Body of pancreas (tissue), 4 donors: ENCODE results near the gene PRAMEF1. TPM values are rescaled to one million over a fixed set of nuclear protein-coding genes. Genes with fewer than 3 reads are reported as not detected.
"Not testable (repeated sequence)": the region's sequence is repeated elsewhere in the genome, so short reads cannot be mapped to it uniquely, and the experiment has no call there.

Experiments used
- ATAC-seq: fragments of 150-250 bp; one replicate; pipeline ENCODE4 v1.9.1; 2016
- DNase-seq, 4 donors: peaks; one replicate each; pipeline ENCODE4 v3.0.0-alpha.2; 2019
- H3K27ac ChIP-seq, 4 donors: fragments of 200-600 bp; sonication (generic); 1 replicate in 3 of 4; 2 replicates in 1 of 4; pipeline versions ENCODE4 v1.5.1 to v1.6.1; 2016 to 2019; ENCODE audit warnings: mild to moderate bottlenecking in 1 of 4, mixed read lengths in 1 of 4, moderate library complexity in 1 of 4
- H3K27me3 ChIP-seq, 2 donors: fragments of 200-600 bp; sonication (generic); one replicate each; pipeline ENCODE4 v1.6.0; 2016; ENCODE audit warnings: mild to moderate bottlenecking in 1 of 2
- H3K36me3 ChIP-seq, 2 donors: fragments of 200-600 bp; sonication (generic); replicated peaks in 1 of 2; 2 replicates each; pipeline ENCODE4 v1.5.1; 2016; ENCODE audit warnings: low read depth in 2 of 2; ENCODE audit not compliant: insufficient read depth in 1 of 2
- H3K4me1 ChIP-seq: fragments of 200-600 bp; sonication (generic); one replicate; pipeline ENCODE4 v1.6.0; 2016
- H3K4me3 ChIP-seq, 2 donors: fragments of 200-600 bp; sonication (generic); 1 replicate in 1 of 2; 2 replicates in 1 of 2; pipeline ENCODE4 v1.5.1; 2016 to 2019
- H3K9me3 ChIP-seq, 3 donors: fragments of 200-600 bp; sonication (generic); 1 replicate in 2 of 3; 2 replicates in 1 of 3; pipeline ENCODE4 v1.5.1; 2016
- POLR2A ChIP-seq, 3 donors: fragments of 450-650 bp; IDR thresholded peaks; one replicate each; pipeline ENCODE4 v1.6.1; 2016; ENCODE audit warnings: antibody characterized with exemption in 3 of 3, mild to moderate bottlenecking in 2 of 3
- WGBS, 2 donors: methylation state at CpG; one replicate each; pipeline ENCODE4 v1.1.5; 2017; 5-methylcytosine and 5-hydroxymethylcytosine counted together
- intact Hi-C: fragments of 100-400 bp; cut with DNase I; formaldehyde crosslinking; loops from one replicate; pipeline ENCODE4 v1.15.1; 2023
- total RNA-seq, 2 donors: library from RNA; depleted of rRNA; stranded (reverse); fragments of >200 nt; gene quantifications; one replicate each; pipeline ENCODE4 v1.1.0, GENCODE V29; 2016
- TF ChIP-seq, protein P1 (sequence below), 7 experiments: fragments of 450-650 bp in 4 of 7; fragments of 200-600 bp in 3 of 7; sonication (generic) in 3 of 7; IDR thresholded peaks; one replicate each; pipeline ENCODE4 v1.5.1; 2016 to 2019; ENCODE audit warnings: antibody characterized with exemption in 7 of 7

The PRAMEF1 gene, protein sequence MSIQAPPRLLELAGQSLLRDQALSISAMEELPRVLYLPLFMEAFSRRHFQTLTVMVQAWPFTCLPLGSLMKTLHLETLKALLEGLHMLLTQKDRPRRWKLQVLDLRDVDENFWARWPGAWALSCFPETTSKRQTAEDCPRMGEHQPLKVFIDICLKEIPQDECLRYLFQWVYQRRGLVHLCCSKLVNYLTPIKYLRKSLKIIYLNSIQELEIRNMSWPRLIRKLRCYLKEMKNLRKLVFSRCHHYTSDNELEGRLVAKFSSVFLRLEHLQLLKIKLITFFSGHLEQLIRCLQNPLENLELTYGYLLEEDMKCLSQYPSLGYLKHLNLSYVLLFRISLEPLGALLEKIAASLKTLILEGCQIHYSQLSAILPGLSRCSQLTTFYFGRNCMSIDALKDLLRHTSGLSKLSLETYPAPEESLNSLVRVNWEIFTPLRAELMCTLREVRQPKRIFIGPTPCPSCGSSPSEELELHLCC
- total RNA-seq: not detected

DNA sequence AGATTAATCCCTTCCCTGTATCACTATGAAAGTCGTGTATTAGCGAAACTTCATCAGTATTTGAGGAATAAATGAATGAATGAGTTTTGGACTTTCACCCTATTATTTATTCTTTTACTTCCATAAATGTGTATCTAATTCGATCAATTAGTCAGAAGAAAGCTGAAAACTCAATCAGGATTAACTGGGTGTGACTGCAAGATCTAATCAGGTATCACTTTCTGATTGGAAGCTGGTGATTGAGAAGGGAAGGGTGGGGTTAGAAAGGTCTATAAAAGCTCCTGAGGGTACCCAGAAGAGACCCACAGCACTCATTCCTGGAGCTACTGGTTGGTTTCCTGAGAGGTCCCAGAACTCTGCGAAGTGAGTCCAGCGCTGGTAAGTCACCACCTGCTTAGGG, at the start of gene PRAMEF1:
PRAMEF1 (plus strand) TSS at position 301 of the 400 bp plus-strand sequence. CDS start 1,831 bp downstream, outside the sequence.
- DNase-seq, H3K36me3 ChIP-seq, H3K4me1 ChIP-seq, intact Hi-C loops, H3K9me3 ChIP-seq, ATAC-seq, H3K27me3 ChIP-seq, H3K27ac ChIP-seq, H3K4me3 ChIP-seq: not testable (repeated sequence)
- WGBS, 2 donors: 60 to 64% methylated on average over 2 to 3 of the region's 5 CpGs

DNA sequence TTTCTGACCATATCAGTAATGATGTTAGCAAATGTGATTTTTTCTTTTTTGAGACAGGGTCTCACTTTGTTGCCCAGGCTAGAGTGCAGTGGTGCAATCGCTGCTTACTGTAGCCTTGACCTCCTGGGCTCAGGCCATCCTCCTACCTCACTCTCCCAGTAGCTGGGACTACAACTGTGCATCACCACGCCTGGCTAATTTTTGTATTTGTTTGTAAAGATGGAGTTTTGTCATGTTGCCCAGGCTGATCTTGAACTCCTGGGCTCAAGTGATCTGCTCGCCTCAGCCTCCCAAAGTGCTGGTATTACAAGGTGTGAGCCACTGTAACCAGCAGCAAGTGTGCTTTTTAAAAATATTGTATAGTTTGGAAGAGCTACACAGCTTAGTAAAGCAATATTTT, 49.3 kb upstream of the PRAMEF1 start:
- Histone ChIP-seq H3K27me3 (no peaks in the 10 kb centered on the region), H3K9me3 (peaks cover 0 to 2% (median 0%) of the 10 kb centered on the region in 3 donors), H3K4me1 (no peaks in the 10 kb centered on the region), H3K36me3 (no peaks in the 10 kb centered on the region), H3K4me3 (no peak overlapping the region), H3K27ac (no peak overlapping the region)
- TF ChIP-seq, protein P1, sequence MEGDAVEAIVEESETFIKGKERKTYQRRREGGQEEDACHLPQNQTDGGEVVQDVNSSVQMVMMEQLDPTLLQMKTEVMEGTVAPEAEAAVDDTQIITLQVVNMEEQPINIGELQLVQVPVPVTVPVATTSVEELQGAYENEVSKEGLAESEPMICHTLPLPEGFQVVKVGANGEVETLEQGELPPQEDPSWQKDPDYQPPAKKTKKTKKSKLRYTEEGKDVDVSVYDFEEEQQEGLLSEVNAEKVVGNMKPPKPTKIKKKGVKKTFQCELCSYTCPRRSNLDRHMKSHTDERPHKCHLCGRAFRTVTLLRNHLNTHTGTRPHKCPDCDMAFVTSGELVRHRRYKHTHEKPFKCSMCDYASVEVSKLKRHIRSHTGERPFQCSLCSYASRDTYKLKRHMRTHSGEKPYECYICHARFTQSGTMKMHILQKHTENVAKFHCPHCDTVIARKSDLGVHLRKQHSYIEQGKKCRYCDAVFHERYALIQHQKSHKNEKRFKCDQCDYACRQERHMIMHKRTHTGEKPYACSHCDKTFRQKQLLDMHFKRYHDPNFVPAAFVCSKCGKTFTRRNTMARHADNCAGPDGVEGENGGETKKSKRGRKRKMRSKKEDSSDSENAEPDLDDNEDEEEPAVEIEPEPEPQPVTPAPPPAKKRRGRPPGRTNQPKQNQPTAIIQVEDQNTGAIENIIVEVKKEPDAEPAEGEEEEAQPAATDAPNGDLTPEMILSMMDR (IDR thresholded peaks at IDR 0.05): no peak
- no peak for TF ChIP-seq POLR2A (IDR thresholded peaks at IDR 0.05)
- intact Hi-C loops: no loop called here
- DNase-seq (no peak), ATAC-seq (no peak)
- WGBS, 2 donors: 83 to 92% methylated on average over 3 of the region's 3 CpGs

DNA sequence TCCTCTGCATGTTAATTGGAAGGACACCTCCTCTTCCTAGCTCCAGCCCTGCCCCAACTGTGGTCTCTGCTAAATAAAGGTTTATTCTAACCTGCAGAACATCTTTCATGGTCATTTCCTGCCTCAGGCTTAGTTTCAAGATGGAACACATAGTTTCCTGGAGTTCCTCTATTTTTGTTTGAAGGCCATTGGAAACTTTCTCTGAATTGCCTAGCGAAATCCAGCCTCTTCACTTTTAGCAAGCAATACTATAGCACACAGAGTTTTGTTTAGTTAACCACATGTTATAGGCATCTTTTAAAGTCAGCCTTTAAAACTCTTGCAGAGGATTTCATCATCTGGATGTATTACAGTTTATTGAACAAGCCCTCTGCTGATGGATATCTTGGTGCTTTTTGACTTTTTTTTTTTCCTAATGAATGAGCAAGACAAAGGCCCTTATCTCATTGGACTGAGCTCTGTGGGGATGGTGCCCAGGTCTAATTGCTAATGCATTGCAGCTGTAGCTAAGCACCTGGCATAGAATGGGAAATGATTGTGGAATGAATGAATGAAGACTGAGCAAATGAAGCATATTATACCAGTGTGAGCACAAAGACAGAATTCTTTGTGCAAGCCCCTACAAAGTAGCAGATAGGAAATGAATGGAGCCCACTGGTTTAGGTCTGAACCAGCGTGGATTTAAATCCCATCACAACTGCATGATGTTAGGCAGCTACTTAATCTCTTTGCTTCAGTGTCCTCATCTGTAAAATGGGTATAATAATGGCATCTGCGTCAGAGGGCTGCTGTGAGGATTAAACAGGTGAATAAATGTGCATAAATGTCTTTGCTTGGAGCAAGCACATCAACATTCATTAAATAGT, 45.8 kb upstream of the PRAMEF1 start:
- 51 to 58% methylated on average over 3 of the region's 3 CpGs for whole genome bisulfite sequencing, 2 donors
- TF ChIP-seq POLR2A (IDR thresholded peaks at IDR 0.05): no peak
- TF ChIP-seq, protein P1 (IDR thresholded peaks at IDR 0.05): no peak
- intact Hi-C loops: no loop called here

DNA sequence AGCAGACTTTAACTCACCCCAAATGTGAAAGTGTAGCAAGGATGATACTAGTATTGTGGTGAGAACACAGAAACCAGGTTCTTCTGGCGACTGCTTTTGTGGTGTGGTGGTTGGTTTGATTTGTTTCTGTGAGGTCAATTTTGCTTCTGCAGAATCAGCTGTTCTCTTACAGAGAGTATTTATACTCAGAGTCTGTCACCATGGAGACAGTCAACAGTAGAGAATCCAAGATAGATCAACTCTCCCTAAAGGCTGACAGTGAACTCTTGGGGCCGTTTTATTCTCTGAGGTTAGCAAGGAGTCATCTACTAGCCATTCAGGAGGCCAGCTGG, 45.2 kb upstream of the PRAMEF1 start, which contains the start of gene CFAP107:
CFAP107 (plus strand) TSS at position 209 of the 332 bp plus-strand sequence. CDS start 231 bp downstream, outside the sequence.
- 10 to 21% methylated on average over 2 of the region's 2 CpGs for WGBS, 2 donors
- Histone ChIP-seq H3K27me3 (no peaks in the 10 kb centered on the region), H3K27ac (no peak within 1 kb of the TSS), H3K4me1 (no peaks in the 10 kb centered on the region), H3K9me3 (peaks cover 0 to 12% (median 0%) of the 10 kb centered on the region in 3 donors), H3K4me3 (no peak within 1 kb of the TSS), H3K36me3 (no peaks in the 10 kb centered on the region)
- DNase-seq: no peak
- ATAC-seq: no peak
- TF ChIP-seq POLR2A (IDR thresholded peaks at IDR 0.05): no peak
- TF ChIP-seq, protein P1 (IDR thresholded peaks at IDR 0.05): no peak
- intact Hi-C loops: no loop called here

More for the DNA sequence above, 45.8 kb upstream of the PRAMEF1 start:
- Histone ChIP-seq H3K4me3 (no peak overlapping the region), H3K36me3 (no peaks in the 10 kb centered on the region), H3K27me3 (no peaks in the 10 kb centered on the region), H3K27ac (no peak overlapping the region), H3K9me3 (peaks cover 0 to 12% (median 0%) of the 10 kb centered on the region in 3 donors), H3K4me1 (no peaks in the 10 kb centered on the region)
- DNase-seq: no peak
- no peak for ATAC-seq

DNA sequence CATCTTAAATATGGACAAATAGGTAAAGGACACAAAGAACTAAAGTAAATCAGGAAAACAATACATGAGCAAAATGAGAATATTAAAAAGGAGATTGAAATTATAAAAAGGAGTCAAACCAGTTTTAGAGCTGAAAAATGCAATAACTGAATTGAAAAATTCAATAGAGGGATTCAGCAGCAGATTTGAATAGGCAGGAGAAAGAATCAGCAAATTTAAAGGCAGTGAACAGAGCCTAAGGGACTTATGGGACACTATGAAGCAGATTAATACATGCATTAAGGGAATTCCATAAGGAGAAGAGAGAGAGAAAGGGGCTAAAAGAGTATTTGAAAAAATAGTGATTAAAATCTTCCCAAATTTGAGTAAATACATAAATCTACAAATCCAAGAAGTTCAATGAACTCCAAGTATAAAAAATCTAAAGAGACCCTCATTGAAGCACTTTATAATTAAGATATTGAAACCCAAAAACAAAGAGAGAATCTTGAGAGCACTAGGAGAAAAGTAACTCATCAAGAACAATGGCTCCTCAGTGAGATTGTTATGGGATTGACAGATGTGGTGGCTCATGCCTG, 42.3 kb upstream of the PRAMEF1 start:
- Histone ChIP-seq H3K27me3 (no peaks in the 10 kb centered on the region), H3K36me3 (no peaks in the 10 kb centered on the region), H3K4me1 (no peaks in the 10 kb centered on the region), H3K9me3 (peaks cover 0 to 12% (median 0%) of the 10 kb centered on the region in 3 donors), H3K27ac (no peak overlapping the region), H3K4me3 (no peak overlapping the region)
- ATAC-seq (no peak), DNase-seq (no peak)
- intact Hi-C loops: no loop called here
- TF ChIP-seq, protein P1 (IDR thresholded peaks at IDR 0.05): no peak
- TF ChIP-seq POLR2A (IDR thresholded peaks at IDR 0.05): no peak
